Heart left ventricle (tissue), 13 donors: ENCODE measurements around the gene TDRD10.

Experiments
- CTCF ChIP-seq, 12 donors: fragments of 200-600 bp; sonication (generic) in 4 of 12; IDR thresholded peaks; one replicate each; pipeline versions ENCODE4 v1.5.0 to v1.8.0; 2018 to 2022; ENCODE audit warnings: antibody characterized with exemption in 12 of 12, mild to moderate bottlenecking in 5 of 12
- POLR2A ChIP-seq, 2 donors: fragments of 450-650 bp; IDR thresholded peaks; one replicate each; pipeline ENCODE4 v1.6.1; 2017; ENCODE audit warnings: antibody characterized with exemption in 2 of 2, mild to moderate bottlenecking in 2 of 2, moderate library complexity in 2 of 2
- donor health status: ischemic (EF 13 %, LVEDD 7.1; RV severe dilation, severe dysfunction).
- donor health status: DM: no; HTN: yes; CAD: no.
- donor health status: DM: no; HTN: no; CAD: no.
- donor health status: ischemic (EF 25% LVEDD 6.9; RV normal size, moderate dysfunction).
- donor health status: ischemic (EF 25% LVEDD 5.7; RV mildly dilated, moderate dysfunction).
- donor health status: ischemic (EF 35%, LVEDD 5.7; RV mildly dilated, moderate dysfunction).
- donor health status: nonischemic (EF 11% LVEDD 7.7; RV severe dilation, severe dysfunction).
- donor health status: DM: yes; HTN: yes; CAD: no.
- donor health status: PGD.
- donor health status: ischemic (EF 29% LVEDD 5.4; RV normal size, mild dysfunction).
- donor health status: nonischemic (EF 23%, LVEDD 6.1; RV moderate dilation, normal function).

DNA sequence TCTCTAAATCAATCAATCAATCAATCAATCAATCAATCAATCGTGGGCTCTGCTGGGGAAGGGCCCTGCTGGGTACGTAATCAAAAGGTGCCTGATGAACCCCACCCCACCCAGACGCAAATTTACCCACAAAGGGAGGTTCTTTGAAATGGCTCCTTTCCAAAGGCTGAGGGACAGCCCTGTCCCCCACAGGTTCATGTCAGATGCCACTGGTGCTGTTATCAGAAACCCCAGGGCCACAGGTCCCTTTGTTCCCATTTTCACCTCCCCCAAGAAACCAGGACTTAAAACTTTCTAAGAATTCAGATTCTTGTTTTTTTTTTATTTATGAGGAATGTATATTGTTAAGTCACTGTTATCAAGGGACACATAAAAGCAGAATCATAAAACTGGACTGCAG is 79.7 kb downstream of the TDRD10 start:
- TF ChIP-seq CTCF (IDR thresholded peaks at IDR 0.05) (no peak), POLR2A (IDR thresholded peaks at IDR 0.05) (no peak)
